GM10266 (cell line): ENCODE data around the gene AQP2.

Source experiments
- DNase-seq: peaks from one replicate; pipeline ENCODE4 v3.0.0; 2012; ENCODE audit errors: extremely low spot score
- TF ChIP-seq, protein P1 (sequence below): IDR thresholded peaks from 2 replicates; pipeline ENCODE4 v1.5.1; 2012; ENCODE audit warnings: mild to moderate bottlenecking, low read depth; ENCODE audit not compliant: control insufficient read depth, insufficient read depth; ENCODE audit errors: missing control alignments

Gene AQP2

DNA sequence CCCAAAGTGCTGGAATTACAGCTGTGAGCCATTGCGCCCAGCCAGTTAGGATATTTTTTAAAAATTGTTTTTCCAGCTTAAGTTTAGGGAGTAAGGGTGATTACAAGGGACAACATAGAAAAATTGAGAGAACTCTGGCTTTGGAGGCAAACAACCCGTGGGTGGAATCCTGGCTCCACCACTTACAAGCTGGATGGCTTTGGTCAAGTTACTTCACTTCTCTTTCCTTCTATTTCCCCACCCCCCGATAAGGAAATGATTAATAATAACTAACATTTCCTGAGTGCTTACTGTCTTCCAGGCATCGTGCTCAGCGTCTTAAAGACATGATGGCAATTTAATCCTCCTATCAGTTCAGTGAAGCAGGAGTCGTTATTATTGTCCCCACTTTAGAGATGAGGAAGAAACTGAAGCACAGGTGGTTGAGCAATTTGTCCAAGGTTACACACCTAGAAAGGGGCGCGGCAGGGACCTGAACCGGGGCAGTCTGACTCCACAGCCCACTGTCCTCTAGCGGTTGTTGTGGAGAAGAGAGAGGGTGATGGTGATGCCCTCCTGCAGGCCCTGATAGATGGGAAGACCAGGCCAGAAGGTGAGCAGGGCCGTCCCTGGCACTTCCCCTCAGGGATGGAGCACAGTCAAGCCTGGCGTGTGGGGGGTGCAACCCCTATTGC is 30.2 kb upstream of the AQP2 start:
- DNase-seq = no peak
- TF ChIP-seq, protein P1, sequence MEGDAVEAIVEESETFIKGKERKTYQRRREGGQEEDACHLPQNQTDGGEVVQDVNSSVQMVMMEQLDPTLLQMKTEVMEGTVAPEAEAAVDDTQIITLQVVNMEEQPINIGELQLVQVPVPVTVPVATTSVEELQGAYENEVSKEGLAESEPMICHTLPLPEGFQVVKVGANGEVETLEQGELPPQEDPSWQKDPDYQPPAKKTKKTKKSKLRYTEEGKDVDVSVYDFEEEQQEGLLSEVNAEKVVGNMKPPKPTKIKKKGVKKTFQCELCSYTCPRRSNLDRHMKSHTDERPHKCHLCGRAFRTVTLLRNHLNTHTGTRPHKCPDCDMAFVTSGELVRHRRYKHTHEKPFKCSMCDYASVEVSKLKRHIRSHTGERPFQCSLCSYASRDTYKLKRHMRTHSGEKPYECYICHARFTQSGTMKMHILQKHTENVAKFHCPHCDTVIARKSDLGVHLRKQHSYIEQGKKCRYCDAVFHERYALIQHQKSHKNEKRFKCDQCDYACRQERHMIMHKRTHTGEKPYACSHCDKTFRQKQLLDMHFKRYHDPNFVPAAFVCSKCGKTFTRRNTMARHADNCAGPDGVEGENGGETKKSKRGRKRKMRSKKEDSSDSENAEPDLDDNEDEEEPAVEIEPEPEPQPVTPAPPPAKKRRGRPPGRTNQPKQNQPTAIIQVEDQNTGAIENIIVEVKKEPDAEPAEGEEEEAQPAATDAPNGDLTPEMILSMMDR = no peak

DNA sequence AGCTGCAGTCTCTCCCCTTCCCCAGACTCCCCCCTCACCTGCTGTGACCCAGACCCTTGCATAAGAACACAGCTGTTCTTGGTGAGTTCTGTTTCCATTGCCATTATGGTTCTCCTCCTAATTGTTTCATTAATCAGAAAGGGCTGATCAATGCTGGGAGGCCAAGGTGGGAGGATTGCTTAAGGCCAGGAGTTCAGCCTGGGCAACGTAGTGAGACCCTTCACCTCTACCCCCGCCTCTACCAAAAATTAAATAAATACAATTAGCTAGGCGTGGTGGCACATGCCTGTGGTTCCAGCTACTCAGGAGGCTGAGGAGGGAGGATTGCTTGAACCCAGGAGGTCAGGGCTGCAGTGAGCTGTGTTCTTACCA is 29.6 kb upstream of the AQP2 start:
- TF ChIP-seq, protein P1 = no peak
- DNase-seq = no peak

DNA sequence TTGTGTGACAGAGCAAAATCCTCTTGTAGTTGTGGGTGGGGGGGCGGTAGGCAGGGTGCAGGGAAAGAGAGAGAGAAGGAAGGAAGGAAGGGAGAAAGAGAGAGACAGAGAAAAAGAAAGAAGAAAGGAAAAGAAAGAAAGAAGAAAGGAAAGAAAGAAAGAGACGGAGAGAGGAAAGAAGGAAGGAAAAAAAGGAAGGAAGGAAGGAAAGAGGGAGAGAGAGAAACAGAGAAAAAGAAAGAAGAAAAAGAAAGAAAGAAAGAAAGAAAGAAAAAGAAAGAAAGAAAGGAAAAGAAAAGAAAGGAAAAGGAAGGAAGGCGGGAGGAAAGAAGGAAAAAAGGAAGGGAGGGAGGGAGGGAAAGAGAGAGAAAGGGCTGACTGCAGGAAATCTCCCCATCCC is 29.2 kb upstream of the AQP2 start:
- DNase-seq = no peak
- TF ChIP-seq, protein P1 = no peak

DNA sequence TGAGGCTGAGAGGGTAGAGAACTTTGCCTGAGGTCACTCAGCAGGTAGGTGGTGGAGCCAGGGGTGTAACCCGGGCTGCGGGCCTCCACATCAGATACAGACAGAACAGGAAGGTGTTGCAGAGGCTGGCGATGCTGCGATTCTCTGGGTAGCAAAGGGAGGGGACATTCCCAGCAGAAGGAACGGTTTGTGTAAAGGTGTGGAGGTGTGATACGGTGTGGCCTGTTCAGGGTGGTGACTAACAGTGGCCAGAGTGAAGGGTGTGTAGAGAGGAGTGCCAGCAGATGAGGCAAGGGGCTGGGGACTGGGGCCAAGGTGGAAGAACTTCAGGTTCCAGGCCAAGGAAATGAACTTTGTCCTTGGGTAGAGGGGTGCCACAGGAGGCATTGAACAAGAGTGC is 28.6 kb upstream of the AQP2 start:
- DNase-seq = no peak
- TF ChIP-seq, protein P1 = no peak

DNA sequence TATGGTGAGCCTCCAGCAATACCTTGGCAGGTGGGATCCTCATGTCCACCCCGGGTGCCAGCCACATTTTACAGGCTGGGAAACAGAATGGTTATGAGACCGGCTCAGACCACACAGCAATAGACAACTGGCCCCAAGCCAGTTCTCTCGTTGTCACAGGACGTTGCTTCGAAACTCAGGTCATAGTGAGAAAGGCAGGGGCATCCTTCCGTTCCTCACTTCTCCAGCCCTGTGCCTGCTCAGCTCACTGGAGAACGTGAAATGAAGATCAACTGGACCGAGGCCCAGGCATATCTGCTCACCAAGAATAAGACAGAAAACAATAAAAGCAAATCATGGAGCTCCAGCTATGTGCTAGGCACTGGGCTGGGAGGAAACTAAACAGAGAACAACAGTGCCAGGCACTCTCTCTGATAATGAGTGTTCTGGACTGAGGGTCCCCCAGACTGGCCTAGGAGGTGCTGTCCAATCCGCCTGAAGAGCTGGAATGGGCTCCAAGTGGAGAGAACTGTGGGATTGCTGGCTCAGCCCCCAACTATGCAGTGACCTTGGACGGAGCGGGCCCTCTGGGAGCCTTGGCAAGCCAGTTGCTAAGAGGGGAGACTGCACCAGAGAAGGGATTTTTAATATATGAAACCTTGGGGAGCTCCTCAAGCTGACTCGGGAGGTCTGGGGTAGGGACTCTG is 28.0 kb upstream of the AQP2 start:
- TF ChIP-seq, protein P1 = no peak
- no peak for DNase-seq

DNA sequence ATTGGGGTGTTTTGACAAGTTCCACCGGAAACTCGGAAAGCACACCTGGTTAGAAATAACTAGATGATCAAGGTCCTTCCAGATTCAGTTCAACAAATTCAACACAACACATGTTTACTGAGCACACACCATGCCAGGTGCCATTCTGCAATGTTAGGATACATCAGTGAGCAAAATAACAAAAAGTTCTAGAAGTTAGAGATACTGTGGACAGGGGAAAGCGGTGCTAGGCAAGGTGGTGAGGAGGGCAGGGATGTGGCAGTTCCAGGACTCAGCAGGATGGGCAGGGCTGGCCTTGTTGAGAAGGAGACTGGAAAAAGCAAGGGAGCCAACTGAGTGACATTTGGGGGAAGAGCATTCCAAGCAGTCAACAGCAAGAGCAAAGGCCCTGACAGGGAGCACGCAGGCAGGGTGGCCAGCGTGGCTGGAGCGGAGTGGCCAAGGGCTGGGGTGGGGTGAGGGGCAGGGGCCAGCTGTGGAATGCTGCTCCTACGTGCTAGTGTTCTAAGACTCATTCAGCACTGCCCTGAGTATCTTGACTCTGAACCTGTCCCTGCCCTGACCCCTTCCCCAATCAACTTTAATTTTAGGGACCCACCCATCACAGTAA is 27.4 kb upstream of the AQP2 start:
- DNase-seq = no peak
- TF ChIP-seq, protein P1 = no peak
